A673 (cell line): ENCODE measurements around the gene CACNA2D3.

Source experiments
- CTCF ChIP-seq: fragments of 300-800, 200-600 bp; sonication (generic); conservative IDR thresholded peaks from 2 replicates; pipeline ENCODE4 v1.5.1; 2017; ENCODE audit warnings: low read depth, mild to moderate bottlenecking, antibody characterized with exemption, low read length, moderate library complexity, mixed read lengths
- EZH2 ChIP-seq: fragments of 200-600 bp; sonication (generic); IDR thresholded peaks from 2 replicates; pipeline ENCODE4 v1.6.1; 2017; ENCODE audit warnings: borderline replicate concordance, low read depth, mild to moderate bottlenecking, mixed read lengths, antibody characterized with exemption, low read length; ENCODE audit not compliant: poor library complexity, severe bottlenecking

DNA sequence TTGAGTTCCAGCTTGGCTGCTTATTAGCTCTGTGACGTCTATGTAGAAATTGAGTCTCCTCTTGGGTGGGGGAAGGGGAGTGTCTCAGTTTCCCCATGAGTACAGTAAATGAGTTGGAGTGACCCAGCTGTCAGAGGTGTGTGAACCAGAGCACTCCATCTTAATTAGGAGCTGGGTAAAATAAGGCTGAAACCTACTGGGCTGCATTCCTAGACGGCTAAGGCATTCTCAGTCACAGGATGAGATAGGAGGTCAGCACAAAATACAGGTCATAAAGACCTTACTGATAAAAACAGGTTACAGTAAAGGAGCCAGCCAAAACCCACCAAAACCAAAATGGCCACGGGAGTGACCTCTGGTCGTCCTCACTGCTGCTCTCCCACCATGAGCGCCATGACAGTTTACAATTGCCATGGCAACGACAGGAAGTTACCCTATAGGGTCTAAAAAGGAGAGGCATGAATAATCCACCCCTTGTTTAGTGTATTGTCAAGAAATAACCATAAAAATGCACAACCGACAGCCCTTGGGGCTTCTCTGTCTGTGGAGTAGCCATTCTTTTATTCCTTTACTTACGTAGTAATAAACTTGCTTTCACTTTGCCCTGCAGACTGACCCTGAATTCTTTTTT is 222.4 kb downstream of the CACNA2D3 start:
- no peak for TF ChIP-seq EZH2
- TF ChIP-seq CTCF, result no peak
